ENCODE data around the gene CACNA1G. TPM values are rescaled to one million over a fixed set of nuclear protein-coding genes. Genes with fewer than 3 reads are reported as not detected.

Gene CACNA1G
- total RNA-seq, 2 experiments from 2014 or later, result 0.13 TPM; not detected in 1

- Mint-ChIP-seq H3K4me1 (ENCODE audit: low read depth) (no peaks in the 10 kb centered on the region), H3K27me3 (peaks cover 1% of the 10 kb centered on the region), H3K36me3 (ENCODE audit: low read depth) (no peaks in the 10 kb centered on the region), H3K4me3 (no peak overlapping the region), H3K9me3 (no peaks in the 10 kb centered on the region), H3K27ac (no peak overlapping the region)
- TF ChIP-seq, protein P1, sequence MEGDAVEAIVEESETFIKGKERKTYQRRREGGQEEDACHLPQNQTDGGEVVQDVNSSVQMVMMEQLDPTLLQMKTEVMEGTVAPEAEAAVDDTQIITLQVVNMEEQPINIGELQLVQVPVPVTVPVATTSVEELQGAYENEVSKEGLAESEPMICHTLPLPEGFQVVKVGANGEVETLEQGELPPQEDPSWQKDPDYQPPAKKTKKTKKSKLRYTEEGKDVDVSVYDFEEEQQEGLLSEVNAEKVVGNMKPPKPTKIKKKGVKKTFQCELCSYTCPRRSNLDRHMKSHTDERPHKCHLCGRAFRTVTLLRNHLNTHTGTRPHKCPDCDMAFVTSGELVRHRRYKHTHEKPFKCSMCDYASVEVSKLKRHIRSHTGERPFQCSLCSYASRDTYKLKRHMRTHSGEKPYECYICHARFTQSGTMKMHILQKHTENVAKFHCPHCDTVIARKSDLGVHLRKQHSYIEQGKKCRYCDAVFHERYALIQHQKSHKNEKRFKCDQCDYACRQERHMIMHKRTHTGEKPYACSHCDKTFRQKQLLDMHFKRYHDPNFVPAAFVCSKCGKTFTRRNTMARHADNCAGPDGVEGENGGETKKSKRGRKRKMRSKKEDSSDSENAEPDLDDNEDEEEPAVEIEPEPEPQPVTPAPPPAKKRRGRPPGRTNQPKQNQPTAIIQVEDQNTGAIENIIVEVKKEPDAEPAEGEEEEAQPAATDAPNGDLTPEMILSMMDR (IDR thresholded peaks at IDR 0.05), result no peak
- intact Hi-C loops (cut with micrococcal nuclease), result no loop called here
- ChIA-PET POLR2A (interaction anchor here (0.9 kb wide), 1 partner anchor 12 kb away, joined by 3 read pairs; no protein-coding TSS in a partner anchor), CTCF (no interaction called here)
- ATAC-seq (no peak), DNase-seq (no peak)
These were observed 22.2 kb downstream of the CACNA1G start for GRCh38 chr17:50582741-50583140.

DNA sequence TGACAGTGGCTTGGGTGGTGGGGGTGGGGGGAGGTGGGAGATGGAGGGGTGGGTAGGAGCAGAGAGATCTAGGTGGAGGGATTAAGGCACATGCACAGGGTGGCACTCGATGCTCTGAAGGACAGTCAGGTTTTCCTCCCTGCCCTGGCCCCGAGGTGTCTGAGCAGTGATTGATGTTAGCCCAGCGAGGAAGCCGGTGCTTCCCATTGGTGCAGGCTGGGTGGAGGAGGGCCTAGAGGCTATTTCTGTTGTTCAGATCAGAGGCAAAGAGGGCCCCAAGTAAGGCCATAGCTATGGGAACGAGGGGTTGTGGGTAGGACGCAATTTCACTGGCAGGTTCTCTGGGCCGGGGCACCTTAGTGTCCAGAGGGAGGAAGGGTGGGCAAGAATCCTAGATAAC lies 23.1 kb downstream of the CACNA1G start:
- intact Hi-C loops (cut with micrococcal nuclease), result no loop called here
- DNase-seq (no peak), ATAC-seq (no peak)
- H3K27me3 Mint-ChIP-seq, result peaks cover 1% of the 10 kb centered on the region
- H3K4me3 Mint-ChIP-seq, result no peak overlapping the region
- TF ChIP-seq, protein P1 (IDR thresholded peaks at IDR 0.05), result no peak
- no peaks in the 10 kb centered on the region for H3K9me3 Mint-ChIP-seq
- H3K27ac Mint-ChIP-seq, result no peak overlapping the region
- H3K4me1 Mint-ChIP-seq (ENCODE audit: low read depth), result no peaks in the 10 kb centered on the region
- no peaks in the 10 kb centered on the region for H3K36me3 Mint-ChIP-seq (ENCODE audit: low read depth)
- ChIA-PET CTCF (no interaction called here), POLR2A (no interaction called here)

DNA sequence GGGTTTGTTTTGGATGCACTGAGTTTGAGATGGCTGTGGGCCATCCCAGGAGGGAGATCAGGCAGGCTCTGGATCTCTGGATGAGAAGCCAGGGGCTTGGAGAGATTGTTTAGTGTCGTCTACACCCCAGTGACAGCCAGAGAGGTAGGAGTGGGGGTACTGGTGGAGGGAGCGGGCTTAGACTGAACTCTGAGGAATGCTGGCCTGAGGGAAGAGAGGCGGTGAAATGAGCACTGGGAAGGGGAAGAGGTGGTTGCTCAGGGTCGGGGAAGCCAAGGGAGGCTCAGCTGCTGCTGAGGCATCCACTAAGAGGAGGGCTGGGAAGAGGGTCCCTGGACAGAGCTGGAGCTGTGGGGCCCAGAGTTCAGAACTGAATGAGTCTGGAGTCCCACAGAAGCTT lies 23.6 kb downstream of the CACNA1G start:
- ATAC-seq (no peak), DNase-seq (no peak)
- intact Hi-C loops (cut with micrococcal nuclease), result no loop called here
- ChIA-PET POLR2A (interaction anchor here (0.8 kb wide), 1 partner anchor 21 kb away, joined by 3 read pairs; no protein-coding TSS in a partner anchor), CTCF (no interaction called here)
- Mint-ChIP-seq H3K27me3 (peaks cover 1% of the 10 kb centered on the region), H3K4me1 (ENCODE audit: low read depth) (no peaks in the 10 kb centered on the region), H3K9me3 (no peaks in the 10 kb centered on the region), H3K27ac (no peak overlapping the region), H3K36me3 (ENCODE audit: low read depth) (no peaks in the 10 kb centered on the region), H3K4me3 (no peak overlapping the region)
- TF ChIP-seq, protein P1 (IDR thresholded peaks at IDR 0.05), result no peak

GRCh38 chr17:50584749-50585148 lies 24.2 kb downstream of the CACNA1G start:
- Mint-ChIP-seq H3K36me3 (ENCODE audit: low read depth) (no peaks in the 10 kb centered on the region), H3K27me3 (peaks cover 1% of the 10 kb centered on the region), H3K4me3 (no peak overlapping the region), H3K9me3 (no peaks in the 10 kb centered on the region), H3K27ac (no peak overlapping the region), H3K4me1 (ENCODE audit: low read depth) (no peaks in the 10 kb centered on the region)
- intact Hi-C loops (cut with micrococcal nuclease), result no loop called here
- ChIA-PET CTCF (no interaction called here), POLR2A (interaction anchor here (0.8 kb wide), 1 partner anchor 21 kb away, joined by 3 read pairs; no protein-coding TSS in a partner anchor)
- ATAC-seq (no peak), DNase-seq (no peak)
- TF ChIP-seq, protein P1 (IDR thresholded peaks at IDR 0.05), result no peak

DNA sequence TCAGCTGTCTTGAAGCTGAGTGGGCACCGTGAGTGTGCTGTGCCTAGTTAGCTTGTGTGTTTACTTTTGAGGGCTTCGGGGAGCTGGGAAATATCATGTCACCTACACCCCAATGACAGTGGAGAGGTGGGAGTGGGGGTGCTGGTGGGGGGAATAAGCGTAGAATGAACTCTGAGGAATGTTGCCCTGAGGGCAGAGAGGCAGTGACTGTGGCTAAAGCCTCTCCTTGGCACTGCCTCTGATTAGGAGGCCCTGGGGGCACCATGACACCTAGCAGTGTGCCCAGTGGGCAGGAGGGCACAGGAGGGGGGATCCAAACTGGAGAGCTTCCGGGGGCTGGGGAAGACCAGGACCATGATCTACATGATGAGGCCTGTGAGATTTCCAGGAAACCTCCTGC lies 24.8 kb downstream of the CACNA1G start:
- Mint-ChIP-seq H3K27me3 (peaks cover 1% of the 10 kb centered on the region), H3K4me1 (ENCODE audit: low read depth) (no peaks in the 10 kb centered on the region), H3K36me3 (ENCODE audit: low read depth) (no peaks in the 10 kb centered on the region), H3K9me3 (no peaks in the 10 kb centered on the region), H3K4me3 (no peak overlapping the region), H3K27ac (no peak overlapping the region)
- DNase-seq (no peak), ATAC-seq (no peak)
- ChIA-PET POLR2A (no interaction called here), CTCF (no interaction called here)
- intact Hi-C loops (cut with micrococcal nuclease), result no loop called here
- TF ChIP-seq, protein P1 (IDR thresholded peaks at IDR 0.05), result no peak

Data from activated CD8-positive, alpha-beta T cell treated with anti-CD3 and anti-CD28 coated beads for 36 hours (primary cell).